GM19239 (cell line): ENCODE data around the gene RPEL1.
"Not testable (repeated sequence)": the region's sequence is repeated elsewhere in the genome, so short reads cannot be mapped to it uniquely, and the experiment has no call there.

Experiments
- DNase-seq: peaks from one replicate; pipeline ENCODE4 v3.0.0; 2011; ENCODE audit warnings: low spot score; ENCODE audit not compliant: insufficient read length
- FAIRE-seq: peaks from 2 replicates; lab custom pipeline; 2011; peaks lifted over from hg19 to GRCh38; lab: Jason Lieb, UNC

RPEL1 gene

DNA sequence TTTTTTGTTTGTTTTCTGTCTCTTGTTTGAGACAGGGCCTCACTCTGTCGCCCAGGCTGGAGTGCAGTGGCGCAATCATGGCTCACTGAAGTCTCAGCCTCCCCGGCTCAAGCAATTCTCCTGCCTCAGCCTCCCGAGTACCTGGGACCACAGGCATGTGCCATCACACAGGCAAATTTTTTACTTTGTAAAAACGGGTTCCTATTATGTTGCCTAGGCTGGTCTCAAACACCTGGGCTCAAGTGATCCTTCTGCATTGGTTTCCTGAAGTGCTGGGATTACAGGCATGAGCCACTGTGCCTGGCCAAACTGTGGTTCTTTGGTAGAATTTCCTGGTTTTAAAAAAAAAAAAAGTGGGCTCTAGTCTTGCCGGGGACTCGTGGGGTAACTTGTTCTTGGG, at the start of gene RPEL1:
Gene RPEL1 (plus strand): TSS at position 301 of the 400 bp plus-strand sequence. CDS start 110 bp downstream, outside the sequence.
- not testable (repeated sequence) for DNase-seq, FAIRE-seq

DNA sequence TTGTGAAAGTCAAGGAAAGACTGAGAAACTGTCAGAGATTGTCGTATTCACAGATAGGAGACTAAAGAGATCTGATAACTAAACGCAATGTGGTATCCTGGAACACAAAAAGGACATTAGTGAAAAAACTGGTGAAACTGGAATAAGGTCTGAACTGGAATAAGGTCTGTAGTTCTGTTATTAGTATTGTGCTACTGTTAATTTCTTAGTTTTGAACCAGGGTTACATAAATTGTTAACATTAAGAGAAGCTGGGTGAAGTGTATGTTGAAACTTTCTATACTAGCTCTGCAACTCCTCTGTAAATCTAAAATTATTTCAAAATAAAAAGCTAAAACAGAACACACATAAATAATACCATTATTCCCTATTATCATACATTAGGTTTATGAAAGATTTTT, 49.2 kb upstream of the RPEL1 start:
- FAIRE-seq (no peak), DNase-seq (no peak)

DNA sequence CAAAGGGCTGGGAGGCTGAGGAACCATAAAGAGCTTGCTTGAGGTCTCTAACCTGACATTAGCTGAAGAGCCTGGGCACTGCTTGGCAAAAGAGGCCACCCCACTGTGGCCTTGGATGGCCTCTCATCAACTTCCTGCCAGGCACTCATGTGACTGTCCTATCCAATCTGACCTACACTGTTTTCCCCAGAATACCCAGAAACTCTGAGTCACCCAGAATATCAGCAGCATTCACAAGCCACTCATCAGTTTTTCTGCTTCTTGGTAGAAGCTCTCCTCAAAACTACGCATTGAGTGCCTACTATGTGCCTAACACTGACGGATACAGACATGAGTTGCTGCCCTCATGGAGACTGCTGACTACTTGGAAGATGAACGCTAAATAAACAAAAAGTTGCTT, 48.5 kb upstream of the RPEL1 start:
- no peak for DNase-seq
- FAIRE-seq = no peak

DNA sequence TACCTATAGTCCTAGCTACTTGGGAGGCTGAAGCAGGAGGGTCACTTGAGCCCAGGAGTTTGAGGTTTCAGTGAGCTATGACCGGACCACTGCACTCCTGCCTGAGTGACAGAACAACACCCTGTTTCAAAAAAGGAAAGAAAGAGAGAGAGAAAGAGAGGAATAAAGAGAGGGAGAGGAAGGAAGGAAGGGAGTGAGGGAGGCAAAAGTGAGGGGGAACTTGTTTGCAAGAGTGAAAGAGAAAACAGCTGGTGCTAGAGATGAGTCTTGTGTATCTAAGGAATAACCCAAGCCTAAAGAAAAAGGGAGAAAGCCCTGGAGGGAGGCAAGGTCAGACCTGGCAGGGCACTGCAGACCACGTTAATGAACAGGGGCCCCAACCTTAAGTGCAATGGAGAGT, 47.8 kb upstream of the RPEL1 start:
- DNase-seq (no peak), FAIRE-seq (no peak)

DNA sequence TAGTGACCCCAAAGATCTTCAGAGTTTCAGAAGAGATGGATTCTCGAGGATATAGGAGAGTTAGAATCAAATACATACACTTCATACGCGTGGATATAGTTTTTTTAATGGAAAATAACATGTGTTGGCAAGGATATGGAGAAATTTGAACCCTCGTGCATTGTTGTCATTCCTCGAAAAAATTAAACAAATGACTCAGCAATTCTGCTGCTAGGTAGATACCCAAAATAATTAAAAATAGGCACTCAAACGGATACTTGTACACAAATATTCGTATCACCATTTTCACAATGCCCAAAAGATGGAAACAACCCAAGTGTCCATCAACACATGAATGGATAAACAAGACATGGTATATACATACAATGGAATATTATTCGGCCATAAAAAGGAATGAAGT, 47.0 kb upstream of the RPEL1 start:
- DNase-seq (no peak), FAIRE-seq (no peak)

DNA sequence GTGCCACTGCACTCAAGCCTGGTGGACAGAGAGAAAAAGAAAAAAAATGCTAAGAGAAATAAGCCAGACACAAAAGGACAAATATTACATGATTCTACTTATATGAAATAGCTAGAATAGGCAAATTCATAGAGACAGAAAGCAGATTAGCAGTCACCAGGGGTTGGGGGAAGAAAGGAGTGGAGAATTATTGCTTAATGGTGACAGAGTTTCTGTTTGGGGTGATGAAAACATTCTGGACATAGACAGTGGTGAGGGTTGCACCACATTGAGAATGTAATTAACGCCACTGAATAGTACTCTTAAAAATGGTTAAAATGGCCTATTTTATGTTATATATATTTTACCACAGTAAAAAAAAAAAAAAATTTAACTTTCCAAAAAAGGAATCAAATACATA, 46.2 kb upstream of the RPEL1 start:
- no peak for DNase-seq
- FAIRE-seq = no peak

DNA sequence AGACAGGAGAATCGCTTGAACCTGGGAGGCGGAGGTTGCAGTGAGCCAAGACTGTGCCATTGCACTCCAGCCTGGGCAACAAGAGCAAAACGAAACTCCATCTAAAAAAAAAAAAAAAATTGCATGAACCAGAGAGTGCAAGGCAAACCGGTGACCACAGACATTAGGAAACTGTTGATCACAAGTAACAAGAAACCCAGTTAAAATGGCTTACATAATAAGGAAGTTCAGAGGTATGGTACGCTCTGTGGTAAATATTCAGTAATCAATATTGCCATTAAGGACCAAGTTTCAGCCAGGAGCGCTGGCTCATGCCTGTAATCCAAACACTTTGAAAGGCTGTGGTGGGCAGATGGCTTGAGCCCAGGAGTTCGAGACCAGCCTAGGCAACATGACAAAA, 43.4 kb upstream of the RPEL1 start:
- DNase-seq (no peak), FAIRE-seq (no peak)

DNA sequence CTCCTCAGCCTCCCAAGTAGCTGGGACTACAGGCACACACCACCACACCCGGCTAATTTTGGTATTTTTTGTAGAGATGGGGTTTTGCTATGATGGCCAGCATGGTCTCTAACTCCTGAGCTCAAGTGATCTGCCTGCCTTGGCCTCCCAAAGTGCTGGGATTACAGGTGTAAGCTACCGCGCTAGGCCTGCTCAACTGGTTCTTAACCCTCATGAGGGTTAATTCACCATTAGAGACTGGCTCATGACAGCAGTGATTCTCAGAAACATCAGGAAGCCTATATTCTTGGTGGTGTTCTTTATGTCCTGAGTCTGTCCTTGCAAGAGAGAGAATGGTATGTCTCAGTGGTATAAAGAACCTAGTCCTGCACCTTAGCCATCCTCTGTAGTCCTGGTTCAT, 42.2 kb upstream of the RPEL1 start:
- no peak for FAIRE-seq
- no peak for DNase-seq

DNA sequence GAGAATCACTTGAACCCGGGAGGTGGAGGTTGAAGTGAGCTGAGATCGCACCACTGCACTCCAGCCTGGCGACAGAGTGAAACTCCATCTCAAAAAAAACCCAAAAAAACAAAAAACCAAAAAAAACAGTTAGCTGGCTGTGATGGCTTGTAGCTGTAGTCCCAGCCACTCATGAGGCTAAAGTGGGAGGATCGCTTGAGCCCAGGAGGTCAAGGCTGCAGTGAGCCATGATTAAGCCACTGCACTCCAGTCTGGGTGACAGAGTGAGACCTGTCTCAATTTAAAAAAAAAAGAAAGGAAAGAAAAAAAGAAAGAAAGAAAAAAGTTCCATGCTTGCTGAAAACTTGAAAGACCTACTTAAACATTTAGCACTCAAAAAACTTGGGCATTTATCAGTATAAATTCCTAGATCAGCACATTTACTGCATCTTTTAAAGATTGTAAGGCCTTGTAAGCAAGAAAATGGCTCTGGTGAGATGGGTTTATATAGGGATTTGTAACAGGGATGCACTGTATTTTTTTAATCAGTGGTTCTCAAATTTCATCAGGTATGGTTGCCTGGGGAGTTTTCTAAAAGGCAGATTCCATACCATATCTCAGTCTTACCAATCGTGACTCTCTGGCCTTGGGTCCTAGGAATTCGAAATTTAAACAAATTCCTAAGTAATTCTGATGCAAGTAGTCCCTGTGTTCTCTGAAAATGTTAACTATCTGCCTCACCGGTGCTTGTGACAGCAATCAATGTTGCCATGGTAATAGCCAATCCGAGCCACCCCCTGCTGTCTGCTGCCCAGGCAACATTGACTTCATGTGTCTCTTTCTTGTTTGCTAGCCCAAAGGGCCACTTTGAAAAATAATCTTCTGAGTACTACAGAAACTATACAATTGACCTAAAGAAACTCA, 41.1 kb upstream of the RPEL1 start:
- DNase-seq (no peak), FAIRE-seq (no peak)

DNA sequence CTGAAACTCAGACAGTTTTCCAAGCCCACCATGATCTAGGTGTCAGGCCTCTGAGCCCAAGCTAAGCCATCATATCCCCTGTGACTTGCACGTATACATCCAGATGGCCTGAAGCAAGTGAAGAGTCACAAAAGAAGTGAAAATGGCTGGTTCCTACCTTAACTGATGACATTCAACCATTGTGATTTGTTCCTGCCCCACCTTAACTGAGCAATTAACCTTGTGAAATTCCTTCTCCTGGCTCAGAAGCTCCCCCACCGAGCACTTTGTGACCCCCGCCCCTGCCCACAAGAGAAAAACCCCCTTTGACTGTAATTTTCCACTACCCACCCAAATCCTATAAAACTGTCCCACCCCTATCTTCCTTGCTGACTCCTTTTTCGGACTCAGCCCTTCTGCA, 40.3 kb upstream of the RPEL1 start:
- not testable (repeated sequence) for FAIRE-seq, DNase-seq

DNA sequence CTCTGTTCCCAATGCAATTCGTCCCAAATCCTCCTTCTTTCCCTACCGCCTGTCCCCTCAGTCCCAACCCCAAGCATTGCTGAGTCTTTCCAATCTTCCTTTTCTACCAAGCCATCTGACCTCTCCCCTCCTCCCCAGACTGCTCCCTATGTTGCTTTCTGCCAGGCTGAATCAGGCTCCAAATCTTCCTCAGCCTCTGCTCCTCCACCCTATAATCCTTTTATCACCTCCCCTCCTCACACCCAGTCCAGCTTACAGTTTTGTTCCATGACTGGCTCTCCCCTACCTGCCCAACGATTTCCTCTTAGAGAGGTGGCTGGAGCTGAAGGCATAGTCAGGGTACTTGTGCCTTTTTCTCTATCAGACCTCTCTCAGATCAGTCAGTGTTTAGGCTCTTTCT, 39.0 kb upstream of the RPEL1 start:
- FAIRE-seq, DNase-seq: not testable (repeated sequence)

DNA sequence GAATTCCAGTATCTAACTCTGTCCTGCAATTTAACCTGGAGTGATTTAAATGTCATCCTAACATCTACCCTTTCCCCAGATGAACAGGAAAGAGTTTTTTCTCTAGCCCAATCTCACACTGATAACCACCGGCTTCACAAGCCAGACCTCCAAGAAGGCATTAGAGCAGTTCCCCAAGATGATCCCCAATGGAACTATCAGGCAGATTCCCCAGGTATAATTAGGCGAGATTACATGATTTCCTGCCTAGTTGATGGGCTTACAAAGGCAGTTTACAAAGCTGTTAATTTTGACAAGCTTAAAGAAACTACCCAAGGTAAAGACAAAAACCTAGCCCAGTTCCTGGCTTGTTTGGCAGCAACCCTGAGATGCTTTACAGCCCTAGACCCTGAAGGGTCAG, 38.5 kb upstream of the RPEL1 start:
- DNase-seq (no peak), FAIRE-seq (no peak)

DNA sequence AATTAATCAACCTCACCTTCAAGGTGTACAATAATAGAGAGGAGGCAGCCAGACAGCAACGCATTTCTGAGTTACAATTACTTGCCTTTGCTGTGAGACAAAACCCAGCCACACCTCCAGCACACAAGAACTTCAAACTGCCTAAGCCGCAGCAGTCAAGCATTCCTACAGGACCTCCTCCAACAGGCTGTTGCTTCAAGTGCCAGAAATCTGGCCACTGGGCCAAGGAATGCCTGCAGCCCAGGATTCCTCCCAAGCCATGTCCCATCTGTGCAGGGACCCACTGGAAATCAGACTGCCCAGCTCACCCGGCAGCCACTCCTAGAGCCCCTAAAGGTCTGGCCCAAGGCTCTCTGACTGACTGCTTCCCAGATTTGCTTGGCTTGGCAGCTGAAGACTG, 38.0 kb upstream of the RPEL1 start:
- not testable (repeated sequence) for DNase-seq, FAIRE-seq

DNA sequence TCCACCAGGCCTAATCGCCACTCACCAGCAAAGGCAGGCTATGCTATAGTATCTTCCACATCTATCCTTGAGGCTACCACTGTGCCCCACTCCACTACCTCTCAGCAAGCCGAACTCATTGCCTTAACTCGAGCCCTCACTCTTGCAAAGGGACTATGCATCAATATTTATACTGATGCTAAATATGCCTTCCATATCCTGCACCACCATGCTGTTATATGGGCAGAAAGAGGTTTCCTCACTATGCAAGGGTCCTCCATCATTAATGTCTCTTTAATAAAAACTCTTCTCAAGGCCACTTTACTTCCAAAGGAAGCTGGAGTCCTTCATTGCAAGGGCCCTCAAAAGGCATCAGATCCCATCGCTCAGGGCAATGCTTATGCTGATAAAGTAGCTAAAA, 35.4 kb upstream of the RPEL1 start:
- FAIRE-seq, DNase-seq: not testable (repeated sequence)

DNA sequence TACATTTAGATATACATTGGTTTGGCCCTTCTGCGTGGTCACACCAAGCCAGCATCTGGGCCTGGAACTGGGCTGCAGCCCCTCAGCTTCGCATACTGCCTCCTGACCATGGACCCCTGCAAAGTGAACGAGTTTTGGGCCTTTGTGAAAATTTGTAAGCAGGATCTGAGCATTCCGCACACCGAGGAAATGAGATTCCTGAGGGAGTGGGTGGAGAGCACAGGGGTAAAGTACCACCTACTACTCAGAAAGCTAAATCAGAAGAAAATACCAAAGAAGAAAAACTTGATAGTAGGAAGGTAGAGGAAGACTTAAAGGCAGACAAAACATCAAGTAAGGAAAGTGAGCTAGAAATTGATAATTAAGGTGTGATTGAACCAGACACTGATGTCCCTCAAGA, 30.1 kb upstream of the RPEL1 start:
- FAIRE-seq = no peak
- DNase-seq = no peak

DNA sequence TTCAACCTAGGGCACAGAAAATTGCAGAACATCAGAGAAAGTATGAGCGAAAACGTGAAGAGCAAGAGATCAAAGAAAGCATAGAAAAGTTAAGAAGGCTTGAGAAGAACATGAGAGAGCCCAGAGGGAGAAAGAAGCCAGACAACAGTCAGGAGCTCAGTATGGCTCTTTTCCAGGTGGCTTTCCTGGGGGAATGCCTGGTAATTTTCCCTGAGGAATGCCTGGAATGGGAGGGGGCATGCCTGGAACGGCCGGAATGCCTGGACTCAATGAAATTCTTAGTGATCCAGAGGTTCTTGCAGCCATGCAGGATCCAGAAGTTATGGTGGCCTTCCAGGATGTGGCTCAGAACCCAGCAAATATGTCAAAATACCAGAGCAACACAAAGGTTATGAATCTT, 29.3 kb upstream of the RPEL1 start:
- DNase-seq, FAIRE-seq: not testable (repeated sequence)

DNA sequence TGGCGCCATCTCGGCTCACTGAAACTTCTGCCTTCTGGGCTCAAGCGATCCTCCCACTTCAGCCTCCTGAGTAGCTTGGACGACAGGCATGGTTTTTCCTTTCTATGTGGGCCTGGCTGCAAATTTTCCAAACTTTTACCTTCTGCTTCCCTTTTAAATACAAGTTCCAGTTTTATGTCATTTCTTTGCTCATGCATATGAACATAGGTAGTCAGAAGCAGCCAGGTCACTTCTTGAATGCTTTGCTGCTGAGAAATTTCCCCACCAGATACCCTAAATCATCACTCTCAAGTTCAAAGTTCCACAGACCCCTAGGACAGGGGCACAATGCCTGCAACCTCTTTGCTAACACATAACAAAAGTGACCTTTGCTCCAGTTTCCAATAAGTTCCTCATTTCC, 21.6 kb upstream of the RPEL1 start:
- FAIRE-seq (no peak), DNase-seq (no peak)

DNA sequence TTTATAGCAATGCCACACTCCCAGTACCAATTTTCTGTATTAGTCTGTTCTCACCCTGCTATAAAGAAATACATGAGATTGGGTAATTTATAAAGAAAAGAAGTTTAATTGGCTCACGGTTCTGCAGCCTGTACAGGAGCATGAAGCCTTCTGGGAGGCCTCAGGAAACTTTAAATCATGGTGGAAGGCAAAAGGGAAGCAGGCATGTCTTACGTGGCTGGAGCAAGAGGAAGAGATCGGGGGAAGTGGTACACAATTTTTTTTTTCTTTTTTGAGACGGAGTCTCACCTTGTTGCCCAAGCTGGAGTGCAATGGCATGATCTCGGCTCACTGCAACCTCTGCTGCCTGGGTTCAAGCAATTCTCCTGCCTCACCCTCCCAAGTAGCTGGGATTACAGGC, 21.0 kb upstream of the RPEL1 start:
- FAIRE-seq, DNase-seq: not testable (repeated sequence)

DNA sequence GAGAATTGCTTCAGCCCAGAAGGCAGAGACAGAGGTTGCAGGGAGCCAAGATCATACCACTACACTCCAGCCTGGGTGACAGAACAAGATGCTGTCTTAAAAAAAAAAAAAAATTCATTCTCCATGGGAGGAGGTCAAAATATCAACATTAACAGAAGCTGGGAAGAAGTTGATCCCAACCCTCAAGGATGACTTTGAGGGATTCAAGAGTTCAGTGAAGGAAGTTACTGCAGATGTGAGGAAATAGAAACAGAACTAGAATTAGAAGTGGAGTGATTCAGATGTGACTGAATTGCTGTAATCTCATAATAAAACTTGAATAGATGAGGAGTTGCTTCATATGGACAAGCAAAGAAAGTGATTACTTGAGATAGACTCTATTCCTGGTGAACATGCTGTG, 19.7 kb upstream of the RPEL1 start:
- FAIRE-seq (no peak), DNase-seq (no peak)

DNA sequence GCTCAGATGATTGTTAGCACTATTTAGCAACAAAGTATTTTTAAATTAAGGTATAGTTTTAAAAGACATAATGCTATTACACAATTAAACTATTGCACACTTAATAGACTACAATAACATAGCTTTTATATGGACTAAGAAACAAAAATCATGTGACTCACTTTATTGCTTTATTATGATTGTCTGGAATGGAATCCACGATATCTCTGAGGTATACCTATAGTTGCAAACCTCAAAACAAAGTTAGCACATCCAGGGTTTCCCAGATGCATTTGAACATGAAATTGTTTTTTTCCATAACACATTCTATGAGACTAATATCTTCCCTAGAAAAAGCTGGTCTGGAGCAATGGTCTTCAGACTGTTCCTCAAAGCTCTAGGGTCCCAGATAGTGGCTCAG, 18.3 kb upstream of the RPEL1 start:
- DNase-seq (no peak), FAIRE-seq (no peak)

DNA sequence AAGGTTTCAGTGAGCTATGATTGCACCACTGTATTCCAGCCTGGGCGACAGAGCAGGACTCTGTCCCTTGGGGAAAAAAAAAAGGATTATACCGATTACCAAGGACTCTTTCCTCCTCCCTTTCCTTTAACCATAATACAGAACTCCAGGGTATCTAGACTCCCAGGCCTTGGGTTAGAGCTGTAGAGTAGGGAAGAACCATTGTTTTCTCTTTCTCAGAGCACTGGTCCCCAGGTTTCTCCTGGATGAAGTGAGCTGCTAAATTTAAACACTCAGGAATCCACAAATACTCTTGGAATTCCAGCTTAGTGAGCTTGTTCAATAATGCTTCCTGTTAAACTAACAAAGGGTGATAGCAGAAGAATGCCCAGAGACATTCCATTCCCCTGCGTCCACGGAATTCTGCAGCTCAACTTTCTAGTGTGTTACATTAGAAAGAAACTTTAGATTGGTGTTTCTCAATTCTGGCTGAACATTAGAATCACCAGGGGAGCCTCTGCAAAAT, 14.6 kb upstream of the RPEL1 start:
- DNase-seq = no peak
- FAIRE-seq = no peak

DNA sequence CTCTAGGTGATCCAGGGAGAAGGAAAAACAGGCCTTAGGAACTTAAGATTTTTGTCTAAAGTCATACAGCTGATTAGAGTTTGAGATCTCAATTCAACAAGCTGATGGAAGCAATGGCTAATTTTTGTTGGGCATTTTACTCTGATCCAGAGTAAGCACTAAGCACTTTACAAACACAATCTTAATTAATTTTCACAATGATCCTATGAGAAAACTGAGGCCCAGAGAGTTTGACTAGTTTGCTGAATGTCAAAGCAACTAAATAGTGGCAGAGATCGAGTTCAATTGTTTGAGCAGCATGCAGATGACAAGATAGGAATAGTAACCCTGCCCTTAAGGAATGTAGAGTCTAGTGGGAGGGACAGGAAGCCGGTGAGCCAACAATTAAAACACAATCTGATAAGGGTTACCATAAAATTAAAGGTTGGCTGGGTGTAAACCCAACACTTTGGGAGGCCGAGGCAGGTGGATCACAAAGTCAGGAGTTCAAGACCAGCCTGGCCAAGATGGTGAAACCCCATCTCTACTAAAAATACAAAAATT, 13.5 kb upstream of the RPEL1 start:
- DNase-seq (no peak), FAIRE-seq (no peak)
